IMR-90 (cell line): ENCODE data around the gene ELL. TPM values are rescaled to one million over a fixed set of nuclear protein-coding genes. Genes with fewer than 3 reads are reported as not detected.

Experiments used
- ATAC-seq: fragments of 200-7000 bp; cut with Tn5 transposase; 2 replicates; pipeline ENCODE4 v1.9.1; 2020; ENCODE audit warnings: low read depth, mild to moderate bottlenecking, moderate library complexity
- BruUV-seq: library from RNA; stranded (reverse); fragments of 400-500 nt; replicated peaks from 2 replicates; lab custom pipeline; 2021; lab: Mats Ljungman, UMichigan
- CTCF ChIA-PET: fragments of 300-600 bp; formaldehyde crosslinking; extraction: SDS; loops from one replicate; lab custom pipeline; 2021; ENCODE audit warnings: antibody characterized with exemption; lab: Yijun Ruan, JAX
- POLR2A ChIA-PET: fragments of 300-600 bp; sonication (Branson Sonifier 250); formaldehyde crosslinking; loops from one replicate; lab custom pipeline; 2022; ENCODE audit warnings: antibody characterized with exemption; ENCODE audit not compliant: unreplicated experiment; lab: Charles Lee
- DNase-seq: peaks from one replicate; pipeline ENCODE4 v3.0.0; 2013
- H2AFZ ChIP-seq: replicated peaks from 2 replicates; pipeline ENCODE3; 2013; ENCODE audit warnings: low read length, mild to moderate bottlenecking; ENCODE audit not compliant: poor library complexity
- H2AK5ac ChIP-seq: 2 replicates; pipeline ENCODE4 v1.6.1; 2013; ENCODE audit warnings: low read depth, low read length, inconsistent platforms
- H2AK9ac ChIP-seq: replicated peaks from 2 replicates; pipeline ENCODE3; 2013; ENCODE audit warnings: mild to moderate bottlenecking, low read depth, low read length, moderate library complexity; ENCODE audit not compliant: poor library complexity
- H2BK120ac ChIP-seq: 2 replicates; pipeline ENCODE4 v1.6.1; 2013; ENCODE audit warnings: low read depth, low read length, inconsistent platforms
- H2BK15ac ChIP-seq: 3 replicates; pipeline ENCODE4 v1.6.1; 2013; ENCODE audit warnings: low read depth, low read length, inconsistent platforms
- H2BK20ac ChIP-seq: 2 replicates; pipeline ENCODE4 v1.6.1; 2013; ENCODE audit warnings: low read depth, mild to moderate bottlenecking, inconsistent platforms, low read length, moderate library complexity
- H2BK5ac ChIP-seq: 2 replicates; pipeline ENCODE4 v1.6.1; 2013; ENCODE audit warnings: mild to moderate bottlenecking, low read depth, low read length, inconsistent platforms; ENCODE audit not compliant: poor library complexity, severe bottlenecking
- H3K14ac ChIP-seq: replicated peaks from 2 replicates; pipeline ENCODE4 v1.6.1; 2013; ENCODE audit warnings: low read depth, low read length, inconsistent platforms
- H3K18ac ChIP-seq: 2 replicates; pipeline ENCODE4 v1.6.1; 2013; ENCODE audit warnings: low read depth, low read length, control low read depth
- H3K23ac ChIP-seq: 2 replicates; pipeline ENCODE4 v1.6.1; 2013; ENCODE audit warnings: low read depth, low read length, inconsistent platforms
- H3K27ac ChIP-seq: 2 replicates; pipeline ENCODE4 v1.5.1; 2013; ENCODE audit warnings: mild to moderate bottlenecking, control low read depth, low read length; ENCODE audit not compliant: insufficient read depth
- H3K27me3 ChIP-seq: 2 replicates; pipeline ENCODE4 v1.6.1; 2013; ENCODE audit warnings: low read length; ENCODE audit not compliant: control insufficient read depth, insufficient read depth
- H3K36me3 ChIP-seq: 2 replicates; pipeline ENCODE4 v1.6.1; 2013; ENCODE audit warnings: low read length, mixed read lengths; ENCODE audit not compliant: control insufficient read depth, insufficient read depth
- H3K4ac ChIP-seq: 2 replicates; pipeline ENCODE4 v1.6.1; 2013; ENCODE audit warnings: low read depth, low read length, inconsistent platforms
- H3K4me1 ChIP-seq: 2 replicates; pipeline ENCODE4 v1.6.1; 2013; ENCODE audit warnings: low read length, mixed read lengths; ENCODE audit not compliant: control insufficient read depth, insufficient read depth
- H3K4me2 ChIP-seq: 2 replicates; pipeline ENCODE4 v1.6.1; 2013; ENCODE audit warnings: low read depth, mild to moderate bottlenecking, control low read depth, low read length, moderate library complexity
- H3K4me3 ChIP-seq: 2 replicates; pipeline ENCODE4 v1.5.1; 2013; ENCODE audit warnings: low read depth, mild to moderate bottlenecking, control low read depth, low read length, moderate library complexity; ENCODE audit not compliant: insufficient read depth
- H3K56ac ChIP-seq: 2 replicates; pipeline ENCODE4 v1.6.1; 2013; ENCODE audit warnings: low read length, inconsistent platforms; ENCODE audit not compliant: insufficient read depth; ENCODE audit errors: extremely low read depth
- H3K79me1 ChIP-seq, 2 experiments: 2 replicates each; pipeline ENCODE4 v1.6.1; 2013; ENCODE audit warnings: low read length in 2 of 2, inconsistent platforms in 1 of 2, low read depth in 1 of 2
- H3K9ac ChIP-seq: 2 replicates; pipeline ENCODE4 v1.6.1; 2013; ENCODE audit warnings: low read depth, low read length, control low read depth
- H3K9me1 ChIP-seq: 2 replicates; pipeline ENCODE4 v1.6.1; 2013; ENCODE audit warnings: low read length, inconsistent platforms; ENCODE audit not compliant: insufficient read depth
- H3K9me3 ChIP-seq: 2 replicates; pipeline ENCODE4 v1.6.1; 2013; ENCODE audit warnings: low read length; ENCODE audit not compliant: control insufficient read depth, insufficient read depth
- H4K20me1 ChIP-seq: 2 replicates; pipeline ENCODE4 v1.6.1; 2013; ENCODE audit warnings: low read length, inconsistent platforms; ENCODE audit not compliant: insufficient read depth
- H4K5ac ChIP-seq: 2 replicates; pipeline ENCODE4 v1.6.1; 2013; ENCODE audit warnings: mild to moderate bottlenecking, low read depth, low read length, control low read depth
- H4K8ac ChIP-seq, 2 experiments: 2 replicates each; pipeline ENCODE4 v1.6.1; 2013; ENCODE audit warnings: low read depth in 2 of 2, low read length in 2 of 2, control low read depth in 1 of 2, inconsistent platforms in 1 of 2
- H4K91ac ChIP-seq: 2 replicates; pipeline ENCODE4 v1.6.1; 2013; ENCODE audit warnings: low read depth, low read length, inconsistent platforms; ENCODE audit not compliant: insufficient read depth
- BHLHE40 ChIP-seq: fragments of 150-350 bp; IDR thresholded peaks from 2 replicates; pipeline ENCODE4 v1.6.1; 2016; ENCODE audit warnings: mild to moderate bottlenecking, low read depth, low read length
- CEBPB ChIP-seq: IDR thresholded peaks from 2 replicates; pipeline ENCODE4 v1.6.1; 2012; ENCODE audit warnings: low read depth, low read length, improper control_type of control experiment
- CHD1 ChIP-seq: IDR thresholded peaks from 2 replicates; pipeline ENCODE4 v1.6.1; 2012; ENCODE audit warnings: low read depth, low read length, improper control_type of control experiment
- CTCF ChIP-seq: conservative IDR thresholded peaks from 2 replicates; pipeline ENCODE4 v1.5.1; 2012; ENCODE audit warnings: mild to moderate bottlenecking, low read depth, low read length, improper control_type of control experiment
- ELK1 ChIP-seq: fragments of 150-350 bp; IDR thresholded peaks from 2 replicates; pipeline ENCODE4 v1.6.1; 2016; ENCODE audit warnings: low read depth, mild to moderate bottlenecking, low read length, moderate library complexity, borderline replicate concordance
- FOS ChIP-seq: fragments of 150-350 bp; IDR thresholded peaks from 2 replicates; pipeline ENCODE4 v1.6.1; 2016; ENCODE audit warnings: low read depth, low read length
- MAFK ChIP-seq: IDR thresholded peaks from 2 replicates; pipeline ENCODE4 v1.6.1; 2012; ENCODE audit warnings: low read depth, low read length, improper control_type of control experiment
- MAZ ChIP-seq: IDR thresholded peaks from 2 replicates; pipeline ENCODE4 v1.6.1; 2012; ENCODE audit warnings: low read depth, mild to moderate bottlenecking, low read length, improper control_type of control experiment, moderate library complexity, borderline replicate concordance
- MXI1 ChIP-seq: IDR thresholded peaks from 2 replicates; pipeline ENCODE4 v1.6.1; 2012; ENCODE audit warnings: low read depth, mild to moderate bottlenecking, low read length, moderate library complexity, borderline replicate concordance
- NFE2L2 ChIP-seq: fragments of 150-350 bp; IDR thresholded peaks from 2 replicates; pipeline ENCODE4 v1.6.1; 2016; ENCODE audit warnings: low read depth, mild to moderate bottlenecking, low read length
- POLR2A ChIP-seq: IDR thresholded peaks from 2 replicates; pipeline ENCODE4 v1.6.1; 2012; ENCODE audit warnings: mild to moderate bottlenecking, low read depth, low read length
- RAD21 ChIP-seq: IDR thresholded peaks from 2 replicates; pipeline ENCODE4 v1.6.1; 2012; ENCODE audit warnings: low read length, improper control_type of control experiment
- RCOR1 ChIP-seq: IDR thresholded peaks from 2 replicates; pipeline ENCODE4 v1.6.1; 2012; ENCODE audit warnings: mild to moderate bottlenecking, low read length, improper control_type of control experiment; ENCODE audit not compliant: insufficient replicate concordance
- RFX5 ChIP-seq: IDR thresholded peaks from 2 replicates; pipeline ENCODE4 v1.8.0; 2012; ENCODE audit warnings: low read depth, mild to moderate bottlenecking, low read length, moderate library complexity
- SMC3 ChIP-seq: fragments of 150-350 bp; IDR thresholded peaks from 2 replicates; pipeline ENCODE4 v1.6.1; 2016; ENCODE audit warnings: low read depth, mild to moderate bottlenecking, antibody characterized with exemption, low read length, moderate library complexity
- USF2 ChIP-seq: fragments of 150-350 bp; IDR thresholded peaks from 2 replicates; pipeline ENCODE4 v1.6.1; 2017; ENCODE audit warnings: mild to moderate bottlenecking, antibody characterized with exemption, low read length, low read depth
- WGBS, 2 experiments: methylation state at CpG; one replicate each; pipeline versions ENCODE4 v1.1.5 to v1.1.7; 2013; ENCODE audit warnings: missing lambda C conversion rate in 2 of 2; ENCODE audit not compliant: insufficient read length in 1 of 2; ENCODE audit errors: extremely low coverage in 2 of 2; 5-methylcytosine and 5-hydroxymethylcytosine counted together
- dilution Hi-C: fragments of 300-500 bp; cut with HindIII; formaldehyde crosslinking; loops from one replicate; pipeline ENCODE4 v1.14.3; 2018; ENCODE audit warnings: low sequenced_read_pairs; ENCODE audit not compliant: unreplicated experiment
- in situ Hi-C: fragments of 300-500 bp; cut with MboI; formaldehyde crosslinking; loops from 3 replicates; pipeline ENCODE4 v1.14.3; 2019; ENCODE audit warnings: low sequenced_read_pairs, inconsistent platforms, mixed read lengths
- intact Hi-C: fragments of 100-400 bp; cut with micrococcal nuclease; formaldehyde crosslinking; loops from 2 replicates; pipeline ENCODE4 v1.10.0; 2022
- polyA plus RNA-seq, 3 experiments: library from polyadenylated mRNA; depleted of rRNA; stranded (reverse); fragments of >200 nt; gene quantifications; 2 replicates each; pipeline ENCODE4 v1.2.3, GENCODE V29; 2012; ENCODE audit warnings: low replicate concordance in 1 of 3
- total RNA-seq: library from RNA; depleted of rRNA; stranded (reverse); fragments of >200 nt; gene quantifications from 2 replicates; pipeline ENCODE4 v1.2.3, GENCODE V29; 2012

Gene ELL
- total and polyA plus RNA-seq, 2 of the 4 experiments (the other 2 are of a cell fraction) = 6.3 to 13.1 TPM

- H3K36me3 ChIP-seq = peaks cover 49% of the 10 kb centered on the region
- POLR2A ChIA-PET = no interaction called here
Measured at GRCh38 chr19:18566953-18567352, 45.1 kb upstream of the ELL start.

More at GRCh38 chr19:18566953-18567352, 45.1 kb upstream of the ELL start:
- Histone ChIP-seq H3K4me1 (no peaks in the 10 kb centered on the region), H3K9me1 (no peaks in the 10 kb centered on the region), H3K18ac (no peak overlapping the region), H2BK20ac (no peak overlapping the region), H3K4me3 (no peak overlapping the region), H4K20me1 (peaks cover 2% of the 10 kb centered on the region), H3K27ac (no peak overlapping the region), H2BK5ac (no peak overlapping the region), H2AFZ (no peak overlapping the region), H3K4ac (no peak overlapping the region), H3K27me3 (no peaks in the 10 kb centered on the region), H2BK120ac (no peak overlapping the region), H3K4me2 (no peak overlapping the region), H2AK5ac (no peak overlapping the region), H4K91ac (no peak overlapping the region), H4K8ac (no peak overlapping the region), H3K14ac (no peak overlapping the region), H3K23ac (no peak overlapping the region), H2BK15ac (no peak overlapping the region), H2AK9ac (no peak overlapping the region), H4K5ac (no peak overlapping the region), H3K9ac (no peak overlapping the region), H3K79me1 (peaks cover 9 to 10% of the 10 kb centered on the region in 2 experiments), H3K56ac (no peak overlapping the region), H3K9me3 (no peaks in the 10 kb centered on the region)
- no peak for DNase-seq
- CTCF ChIA-PET = no interaction called here
- no peak for ATAC-seq
- TF ChIP-seq MAFK = no peak
- no peak for TF ChIP-seq RCOR1
- no peak for TF ChIP-seq MXI1
- TF ChIP-seq FOS = no peak
- no peak for TF ChIP-seq CHD1
- no peak for TF ChIP-seq CTCF
- no peak for TF ChIP-seq BHLHE40
- no peak for TF ChIP-seq RAD21
- no peak for TF ChIP-seq MAZ
- TF ChIP-seq USF2 = no peak
- no peak for TF ChIP-seq CEBPB
- no peak for TF ChIP-seq RFX5
- TF ChIP-seq SMC3 = no peak
- TF ChIP-seq ELK1 = no peak
- TF ChIP-seq NFE2L2 = no peak
- TF ChIP-seq POLR2A = no peak
- in situ Hi-C loops (no loop called here), intact Hi-C loops (no loop called here), dilution Hi-C loops (no loop called here)
- BruUV-seq = no TSS peak
- WGBS, 2 experiments = no CpG with 5 or more reads among the region's 8 CpGs
